ENCODE data around the gene ADGRG6.
"Not testable (repeated sequence)": the region's sequence is repeated elsewhere in the genome, so short reads cannot be mapped to it uniquely, and the experiment has no call there.

ADGRG6 gene

GRCh38 chr6:142301651-142302391, at the start of gene ADGRG6:
ADGRG6 (plus strand) TSS chr6:142302007; CDS start chr6:142302330, 323 bp downstream.
- DNase-seq, result peak; percentile 16

GRCh38 chr6:142254513-142254912, 47.3 kb upstream of the ADGRG6 start:
- DNase-seq, result no peak

- no peak for DNase-seq
Measured at GRCh38 chr6:142255785-142256184, 46.0 kb upstream of the ADGRG6 start.

- DNase-seq, result no peak
Measured at GRCh38 chr6:142258305-142258704, 43.5 kb upstream of the ADGRG6 start.

GRCh38 chr6:142258757-142259156, 43.0 kb upstream of the ADGRG6 start:
- DNase-seq, result no peak

GRCh38 chr6:142260748-142261147, 41.1 kb upstream of the ADGRG6 start:
- no peak for DNase-seq

- DNase-seq, result no peak
Measured at GRCh38 chr6:142262231-142262630, 39.6 kb upstream of the ADGRG6 start.

- no peak for DNase-seq
Measured at GRCh38 chr6:142265476-142265875, 36.3 kb upstream of the ADGRG6 start.

- no peak for DNase-seq
Measured at GRCh38 chr6:142266060-142266459, 35.7 kb upstream of the ADGRG6 start.

- DNase-seq, result no peak
Measured at GRCh38 chr6:142271476-142271875, 30.3 kb upstream of the ADGRG6 start.

GRCh38 chr6:142274656-142275055, 27.2 kb upstream of the ADGRG6 start:
- DNase-seq, result no peak

- DNase-seq, result no peak
Measured at GRCh38 chr6:142275236-142276006, 26.4 kb upstream of the ADGRG6 start.

- DNase-seq, result no peak
Measured at GRCh38 chr6:142276256-142276655, 25.6 kb upstream of the ADGRG6 start.

- DNase-seq, result no peak
Measured at GRCh38 chr6:142279350-142280180, 22.2 kb upstream of the ADGRG6 start.

GRCh38 chr6:142280265-142280664, 21.5 kb upstream of the ADGRG6 start:
- DNase-seq, result no peak

GRCh38 chr6:142280927-142281326, 20.9 kb upstream of the ADGRG6 start:
- DNase-seq, result no peak

- not testable (repeated sequence) for DNase-seq
Measured at GRCh38 chr6:142283138-142283537, 18.7 kb upstream of the ADGRG6 start.

- DNase-seq, result no peak
Measured at GRCh38 chr6:142284419-142284818, 17.4 kb upstream of the ADGRG6 start.

GRCh38 chr6:142285235-142286087, 16.3 kb upstream of the ADGRG6 start:
- no peak for DNase-seq

- DNase-seq, result no peak
Measured at GRCh38 chr6:142286088-142286409, 15.8 kb upstream of the ADGRG6 start.

- no peak for DNase-seq
Measured at GRCh38 chr6:142289687-142290086, 12.1 kb upstream of the ADGRG6 start.

GRCh38 chr6:142290851-142291250, 11.0 kb upstream of the ADGRG6 start:
- no peak for DNase-seq

GRCh38 chr6:142291512-142291911, 10.3 kb upstream of the ADGRG6 start:
- DNase-seq, result no peak

Measured in stimulated activated naive CD4-positive, alpha-beta T cell treated with Interleukin-2 at 50 U/mL for 16 hours (primary cell).